Heart left ventricle (tissue), 16 donors: ENCODE data around the gene NAXE. TPM values are rescaled to one million over a fixed set of nuclear protein-coding genes. Genes with fewer than 3 reads are reported as not detected.

Source experiments
- ATAC-seq, 4 donors: fragments of 200-7000 bp; cut with Tn5 transposase; one replicate each; pipeline ENCODE4 v1.9.1; 2020 to 2022; ENCODE audit warnings: moderate library complexity in 4 of 4, mild to moderate bottlenecking in 3 of 4, moderate number of reproducible peaks in 1 of 4
- DNase-seq, 5 donors: peaks; one replicate each; pipeline ENCODE4 v3.0.0-alpha.2; 2020
- H3K27ac ChIP-seq, 12 donors: fragments of 200-600 bp; sonication (generic) in 4 of 12; one replicate each; pipeline versions ENCODE4 v1.5.0 to v1.8.0; 2016 to 2022; ENCODE audit warnings: mild to moderate bottlenecking in 2 of 12
- H3K27me3 ChIP-seq, 9 donors: fragments of 200-600 bp; sonication (generic) in 2 of 9; one replicate each; pipeline versions ENCODE4 v1.5.1 to v1.8.0; 2016 to 2022; ENCODE audit warnings: mild to moderate bottlenecking in 3 of 9
- H3K36me3 ChIP-seq, 9 donors: fragments of 200-600 bp; sonication (generic) in 2 of 9; one replicate each; pipeline versions ENCODE4 v1.5.0 to v1.8.0; 2018 to 2022; ENCODE audit warnings: mild to moderate bottlenecking in 2 of 9
- H3K4me1 ChIP-seq, 12 donors: fragments of 200-600 bp; sonication (generic) in 4 of 12; one replicate each; pipeline versions ENCODE4 v1.5.0 to v1.8.0; 2016 to 2022; ENCODE audit warnings: mild to moderate bottlenecking in 3 of 12
- H3K4me3 ChIP-seq, 12 donors: fragments of 200-600 bp; sonication (generic) in 4 of 12; one replicate each; pipeline versions ENCODE4 v1.5.0 to v1.8.0; 2017 to 2022; ENCODE audit warnings: mild to moderate bottlenecking in 9 of 12, moderate library complexity in 4 of 12
- H3K9me3 ChIP-seq, 12 donors: fragments of 200-600 bp; sonication (generic) in 4 of 12; one replicate each; pipeline versions ENCODE4 v1.5.0 to v1.8.0; 2016 to 2022; ENCODE audit warnings: mild to moderate bottlenecking in 1 of 12
- POLR2A ChIP-seq, 2 donors: fragments of 450-650 bp; IDR thresholded peaks; one replicate each; pipeline ENCODE4 v1.6.1; 2017; ENCODE audit warnings: antibody characterized with exemption in 2 of 2, mild to moderate bottlenecking in 2 of 2, moderate library complexity in 2 of 2
- WGBS, 4 donors: extraction: QIAGEN DNeasy Blood & Tissue Kit in 2 of 4; methylation state at CpG; one replicate each; pipeline versions ENCODE4 v1.1.5 to v1.1.7; 2013 to 2018; 5-methylcytosine and 5-hydroxymethylcytosine counted together
- intact Hi-C, 10 donors: fragments of 100-400 bp; cut with DNase I; formaldehyde crosslinking; loops; one replicate each; pipeline versions ENCODE4 v1.11.1 to v1.14.2; 2022
- polyA plus RNA-seq, 2 donors: library from polyadenylated mRNA; stranded (reverse); fragments of 200-250 nt; gene quantifications; one replicate each; pipeline ENCODE4 v1.2.3, GENCODE V29; 2013
- total RNA-seq, 9 donors: library from RNA; depleted of rRNA in 2 of 9; stranded (reverse); fragments of >200 nt in 2 of 9; fragmentation: NEBNext Ultra II Directional in 3 of 9; extraction: Animal tissue kit (Norgen Biotek cat#: 25700) in 3 of 9; gene quantifications; one replicate each; pipeline versions ENCODE4 v1.1.0 to v1.2.4, GENCODE V29; 2016 to 2023
- TF ChIP-seq, protein P1 (sequence below), 12 donors: fragments of 200-600 bp; sonication (generic) in 4 of 12; IDR thresholded peaks; one replicate each; pipeline versions ENCODE4 v1.5.0 to v1.8.0; 2018 to 2022; ENCODE audit warnings: antibody characterized with exemption in 12 of 12, mild to moderate bottlenecking in 5 of 12
- donor health status: ischemic (EF 13 %, LVEDD 7.1; RV severe dilation, severe dysfunction).
- donor health status: healthy with polysubstance abuse.
- donor health status: DM: no; HTN: yes; CAD: no.
- donor health status: DM: no; HTN: no; CAD: no.
- donor health status: ischemic (EF 25% LVEDD 6.9; RV normal size, moderate dysfunction).
- donor health status: ischemic (EF 25% LVEDD 5.7; RV mildly dilated, moderate dysfunction).
- donor health status: healthy.
- donor health status: DM: yes; HTN: yes; CAD: no.
- donor health status: ischemic (EF 35%, LVEDD 5.7; RV mildly dilated, moderate dysfunction).
- donor health status: nonischemic (EF 11% LVEDD 7.7; RV severe dilation, severe dysfunction).
- donor health status: DM: yes; HTN: yes; CAD: no.
- donor health status: PGD.
- donor health status: ischemic (EF 29% LVEDD 5.4; RV normal size, mild dysfunction).
- donor health status: nonischemic (EF 23%, LVEDD 6.1; RV moderate dilation, normal function).

Gene NAXE
- total and polyA plus RNA-seq, 11 donors, result 75.8 to 141 (median 101) TPM

DNA sequence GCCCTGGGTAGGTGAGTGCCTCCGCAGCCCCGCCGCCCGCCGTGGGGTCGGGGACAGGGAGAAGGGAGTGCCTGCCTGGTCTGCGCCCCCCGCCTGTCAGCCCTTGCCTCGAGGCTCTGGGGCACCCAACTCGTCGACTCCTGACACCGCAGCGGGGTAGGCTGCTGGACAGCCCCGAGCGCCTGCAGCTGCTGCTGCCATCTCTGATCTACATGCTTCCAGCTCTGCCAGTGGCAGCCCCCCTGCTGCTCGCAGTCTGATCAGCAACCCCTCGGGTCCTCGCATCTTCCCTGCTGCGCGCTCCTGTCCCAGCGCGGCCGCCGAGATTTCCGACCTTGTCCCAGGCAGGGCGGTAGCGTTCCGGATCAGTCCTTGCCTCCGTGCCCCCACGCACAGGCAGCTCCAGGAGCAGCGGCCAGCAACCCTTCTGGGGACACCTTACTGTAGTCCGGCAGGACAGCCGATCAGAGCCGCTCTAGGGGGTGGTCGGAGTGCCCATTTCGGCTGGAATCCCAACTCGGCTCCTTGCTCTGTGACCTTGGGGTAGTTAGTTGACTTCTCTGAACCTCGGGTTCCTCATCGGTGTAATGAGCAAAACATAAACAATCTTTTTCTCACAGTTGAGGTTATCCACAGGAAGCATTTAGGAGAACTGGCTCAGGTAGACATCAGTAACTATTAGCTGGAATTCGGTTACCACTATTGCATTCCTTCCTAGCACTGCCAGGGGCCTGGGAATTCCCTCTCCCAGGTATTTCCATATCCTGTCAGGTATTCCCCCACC, 50.9 kb downstream of the NAXE start:
- no peak for DNase-seq
- WGBS, 4 donors, result 16 to 57% (median 33%) methylated on average over 4 to 40 of the region's 40 CpGs
- intact Hi-C loops, result no loop called here
- H3K9me3 ChIP-seq, result no peaks in the 10 kb centered on the region
- ATAC-seq, result peak in 1 of 4 donors; percentile 14
- peaks cover 0 to 19% (median 13%) of the 10 kb centered on the region in 12 donors for H3K4me1 ChIP-seq
- H3K27ac ChIP-seq, result no peak overlapping the region
- H3K36me3 ChIP-seq, result no peaks in the 10 kb centered on the region
- H3K27me3 ChIP-seq, result peaks cover 20 to 92% (median 76%) of the 10 kb centered on the region in 9 donors
- TF ChIP-seq, protein P1, sequence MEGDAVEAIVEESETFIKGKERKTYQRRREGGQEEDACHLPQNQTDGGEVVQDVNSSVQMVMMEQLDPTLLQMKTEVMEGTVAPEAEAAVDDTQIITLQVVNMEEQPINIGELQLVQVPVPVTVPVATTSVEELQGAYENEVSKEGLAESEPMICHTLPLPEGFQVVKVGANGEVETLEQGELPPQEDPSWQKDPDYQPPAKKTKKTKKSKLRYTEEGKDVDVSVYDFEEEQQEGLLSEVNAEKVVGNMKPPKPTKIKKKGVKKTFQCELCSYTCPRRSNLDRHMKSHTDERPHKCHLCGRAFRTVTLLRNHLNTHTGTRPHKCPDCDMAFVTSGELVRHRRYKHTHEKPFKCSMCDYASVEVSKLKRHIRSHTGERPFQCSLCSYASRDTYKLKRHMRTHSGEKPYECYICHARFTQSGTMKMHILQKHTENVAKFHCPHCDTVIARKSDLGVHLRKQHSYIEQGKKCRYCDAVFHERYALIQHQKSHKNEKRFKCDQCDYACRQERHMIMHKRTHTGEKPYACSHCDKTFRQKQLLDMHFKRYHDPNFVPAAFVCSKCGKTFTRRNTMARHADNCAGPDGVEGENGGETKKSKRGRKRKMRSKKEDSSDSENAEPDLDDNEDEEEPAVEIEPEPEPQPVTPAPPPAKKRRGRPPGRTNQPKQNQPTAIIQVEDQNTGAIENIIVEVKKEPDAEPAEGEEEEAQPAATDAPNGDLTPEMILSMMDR (IDR thresholded peaks at IDR 0.05), result no peak
- TF ChIP-seq POLR2A (IDR thresholded peaks at IDR 0.05), result no peak
- peak overlapping the region; percentile 14 to 51 (median 46) for H3K4me3 ChIP-seq

DNA sequence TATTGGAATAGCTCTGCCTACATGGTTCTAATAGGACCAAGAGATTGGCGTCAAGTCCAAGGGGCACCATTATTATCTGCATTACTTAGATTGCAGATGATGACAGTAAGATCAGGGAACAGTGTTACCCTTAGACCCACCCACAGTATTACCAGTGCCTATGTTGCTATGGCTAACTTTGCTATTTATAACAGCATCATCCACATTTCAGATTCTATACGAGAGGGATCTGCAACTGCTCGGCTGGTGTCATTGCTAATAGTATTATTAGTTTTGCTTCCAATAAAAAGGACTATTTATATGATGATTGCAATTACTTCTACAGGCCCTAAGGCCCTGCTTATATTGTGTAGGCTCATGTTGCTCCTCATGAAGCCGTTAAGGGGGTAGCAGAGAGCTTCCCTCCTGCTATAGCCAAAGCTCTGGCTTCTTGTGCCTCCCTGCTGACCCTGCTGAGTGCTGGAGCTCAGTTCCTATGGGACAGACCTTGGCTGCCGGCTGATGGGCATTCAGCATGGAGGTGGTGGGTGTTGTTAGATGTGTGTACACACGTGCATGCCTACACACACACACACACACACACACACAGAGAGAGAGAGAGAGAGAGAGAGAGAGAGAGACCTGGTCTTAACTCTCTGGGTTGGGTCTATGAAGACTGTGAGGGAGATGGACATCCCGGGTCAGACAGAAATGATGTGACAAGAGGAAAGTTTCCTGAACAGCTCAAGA, 51.6 kb downstream of the NAXE start:
- Histone ChIP-seq H3K4me3 (no peak overlapping the region), H3K9me3 (no peaks in the 10 kb centered on the region), H3K36me3 (no peaks in the 10 kb centered on the region), H3K27ac (no peak overlapping the region), H3K27me3 (peaks cover 20 to 92% (median 70%) of the 10 kb centered on the region in 9 donors), H3K4me1 (peaks cover 0 to 19% (median 13%) of the 10 kb centered on the region in 12 donors)
- 59 to 70% (median 68%) methylated on average over 6 to 7 of the region's 7 CpGs for WGBS, 4 donors
- ATAC-seq (no peak), DNase-seq (no peak)
- intact Hi-C loops, result no loop called here
- TF ChIP-seq, protein P1 (IDR thresholded peaks at IDR 0.05), result no peak
- no peak for TF ChIP-seq POLR2A (IDR thresholded peaks at IDR 0.05)

DNA sequence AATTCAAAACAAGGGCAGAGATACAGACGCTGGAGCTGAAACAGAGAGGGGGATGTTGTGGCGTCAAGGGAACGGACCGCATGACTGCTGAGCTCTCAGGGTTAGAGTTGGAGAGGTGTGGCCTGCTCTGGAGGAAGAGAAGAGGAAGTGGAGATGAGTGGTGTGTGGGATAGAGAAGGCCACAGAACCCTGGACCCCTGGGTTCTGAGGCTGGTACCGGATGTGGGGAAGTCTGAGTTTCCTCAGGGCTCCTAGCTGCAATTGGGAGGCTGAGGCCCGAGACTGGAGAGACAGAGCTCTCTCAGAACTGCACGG, 52.2 kb downstream of the NAXE start:
- no peak for DNase-seq
- WGBS, 4 donors, result 64 to 86% (median 82%) methylated on average over 7 of the region's 7 CpGs
- Histone ChIP-seq H3K9me3 (no peaks in the 10 kb centered on the region), H3K36me3 (no peaks in the 10 kb centered on the region), H3K4me3 (no peak overlapping the region), H3K27me3 (peaks cover 20 to 90% (median 67%) of the 10 kb centered on the region in 9 donors), H3K27ac (no peak overlapping the region), H3K4me1 (peaks cover 0 to 19% (median 13%) of the 10 kb centered on the region in 12 donors)
- TF ChIP-seq POLR2A (IDR thresholded peaks at IDR 0.05), result no peak
- TF ChIP-seq, protein P1 (IDR thresholded peaks at IDR 0.05), result no peak
- ATAC-seq, result no peak
- intact Hi-C loops, result no loop called here

Other genes with a start within 250 kb of the NAXE start
- under 1 TPM in 1 of 9 donors, not detected in 8; 0.29 TPM for gene RHBG, start 222.6 kb upstream of the NAXE start, total RNA-seq
- not detected for gene RHBG, start 222.6 kb upstream of the NAXE start, polyA plus RNA-seq
- 100 to 1,000 TPM in 3 of 9 donors, 10 to 100 TPM in 6; 75.0 to 203 (median 93.2) TPM for gene MEF2D, start 91.0 kb upstream of the NAXE start, total RNA-seq
- gene MEF2D, start 91.0 kb upstream of the NAXE start, polyA plus RNA-seq, result 10 to 100 TPM; 40.5 to 68.8 TPM
- 1 to 10 TPM in 2 of 9 donors, under 1 TPM in 7; 0.09 to 5.1 (median 0.27) TPM for gene IQGAP3, start 19.2 kb upstream of the NAXE start, total RNA-seq
- gene IQGAP3, start 19.2 kb upstream of the NAXE start, polyA plus RNA-seq, result under 1 TPM; 0.11 to 0.25 TPM
- gene TTC24, start 12.1 kb upstream of the NAXE start, total RNA-seq, result under 1 TPM in 1 of 9 donors, not detected in 8; 0.19 TPM
- gene TTC24, start 12.1 kb upstream of the NAXE start, polyA plus RNA-seq, result not detected
- 10 to 100 TPM in 8 of 9 donors, 1 to 10 TPM in 1; 8.8 to 30.1 (median 12.6) TPM for gene GPATCH4, start 9.7 kb downstream of the NAXE start, total RNA-seq
- 10 to 100 TPM; 21.6 to 67.5 TPM for gene GPATCH4, start 9.7 kb downstream of the NAXE start, polyA plus RNA-seq
- 1 to 10 TPM in 4 of 9 donors, under 1 TPM in 5; 0.52 to 2.4 (median 0.95) TPM for gene HAPLN2, start 27.6 kb downstream of the NAXE start, total RNA-seq
- 1 to 10 TPM; 1.2 to 3.0 TPM for gene HAPLN2, start 27.6 kb downstream of the NAXE start, polyA plus RNA-seq
- gene BCAN, start 50.3 kb downstream of the NAXE start, total RNA-seq, result under 1 TPM in 4 of 9 donors, not detected in 5; 0.09 to 0.27 (median 0.15) TPM
- under 1 TPM; 0.10 to 0.15 TPM for gene BCAN, start 50.3 kb downstream of the NAXE start, polyA plus RNA-seq
- gene NES, start 85.6 kb downstream of the NAXE start, total RNA-seq, result 100 to 1,000 TPM in 7 of 9 donors, 10 to 100 TPM in 2; 75.3 to 499 (median 158) TPM
- 100 to 1,000 TPM in 1 of 2 donors, 10 to 100 TPM in 1; 59.7 to 160 TPM for gene NES, start 85.6 kb downstream of the NAXE start, polyA plus RNA-seq
- 10 to 100 TPM in 1 of 9 donors, 1 to 10 TPM in 4, under 1 TPM in 1, not detected in 3; 0.80 to 11.4 (median 1.7) TPM for gene CRABP2, start 113.8 kb downstream of the NAXE start, total RNA-seq
- 1 to 10 TPM in 1 of 2 donors, under 1 TPM in 1; 0.46 to 1.5 TPM for gene CRABP2, start 113.8 kb downstream of the NAXE start, polyA plus RNA-seq
- gene METTL25B, start 136.7 kb downstream of the NAXE start, total RNA-seq, result 10 to 100 TPM in 8 of 9 donors, 1 to 10 TPM in 1; 8.9 to 18.9 (median 15.0) TPM
- gene METTL25B, start 136.7 kb downstream of the NAXE start, polyA plus RNA-seq, result 10 to 100 TPM; 15.6 to 24.3 TPM
- 10 to 100 TPM in 8 of 9 donors, 1 to 10 TPM in 1; 8.4 to 17.9 (median 12.8) TPM for gene ISG20L2, start 137.0 kb downstream of the NAXE start, total RNA-seq
- 10 to 100 TPM in 1 of 2 donors, 1 to 10 TPM in 1; 5.1 to 17.6 TPM for gene ISG20L2, start 137.0 kb downstream of the NAXE start, polyA plus RNA-seq
- gene MRPL24, start 149.3 kb downstream of the NAXE start, total RNA-seq, result 100 to 1,000 TPM in 1 of 9 donors, 10 to 100 TPM in 8; 74.8 to 117 (median 79.6) TPM
- gene MRPL24, start 149.3 kb downstream of the NAXE start, polyA plus RNA-seq, result 100 to 1,000 TPM; 135 to 230 TPM
- gene HDGF, start 159.9 kb downstream of the NAXE start, total RNA-seq, result 100 to 1,000 TPM; 137 to 224 (median 147) TPM
- 100 to 1,000 TPM in 1 of 2 donors, 10 to 100 TPM in 1; 87.7 to 240 TPM for gene HDGF, start 159.9 kb downstream of the NAXE start, polyA plus RNA-seq
- gene PRCC, start 175.8 kb downstream of the NAXE start, total RNA-seq, result 10 to 100 TPM; 34.6 to 55.5 (median 39.0) TPM
- 10 to 100 TPM; 39.0 to 49.9 TPM for gene PRCC, start 175.8 kb downstream of the NAXE start, polyA plus RNA-seq
- gene SH2D2A, start 225.1 kb downstream of the NAXE start, total RNA-seq, result 1 to 10 TPM in 6 of 9 donors, under 1 TPM in 3; 0.52 to 8.2 (median 1.9) TPM
- 1 to 10 TPM in 1 of 2 donors, under 1 TPM in 1; 0.95 to 1.1 TPM for gene SH2D2A, start 225.1 kb downstream of the NAXE start, polyA plus RNA-seq